Skeletal muscle tissue (tissue), 4 donors: ENCODE data around the gene IPP. TPM values are rescaled to one million over a fixed set of nuclear protein-coding genes. Genes with fewer than 3 reads are reported as not detected.

ENCODE experiments used
- H3K27ac ChIP-seq: one replicate; pipeline ENCODE4 v1.7.0; 2013; ENCODE audit warnings: mild to moderate bottlenecking, low read depth, low read length, inconsistent platforms
- H3K27me3 ChIP-seq, 3 donors: one replicate each; pipeline ENCODE4 v1.7.0; 2013; ENCODE audit warnings: low read length in 3 of 3; ENCODE audit not compliant: control insufficient read depth in 3 of 3, insufficient read depth in 3 of 3
- H3K36me3 ChIP-seq, 3 donors: one replicate each; pipeline ENCODE4 v1.7.0; 2013; ENCODE audit warnings: low read length in 3 of 3; ENCODE audit not compliant: control insufficient read depth in 3 of 3, insufficient read depth in 3 of 3
- H3K4me1 ChIP-seq, 3 donors: one replicate each; pipeline ENCODE4 v1.7.0; 2013; ENCODE audit warnings: low read length in 3 of 3, mild to moderate bottlenecking in 3 of 3; ENCODE audit not compliant: control insufficient read depth in 3 of 3, insufficient read depth in 3 of 3
- H3K4me3 ChIP-seq, 3 donors: one replicate each; pipeline ENCODE4 v1.7.0; 2013; ENCODE audit warnings: low read length in 3 of 3
- H3K9ac ChIP-seq, 3 donors: one replicate each; pipeline ENCODE4 v1.7.0; 2013; ENCODE audit warnings: low read length in 3 of 3, mild to moderate bottlenecking in 3 of 3, moderate library complexity in 2 of 3, low read depth in 1 of 3
- H3K9me3 ChIP-seq, 3 donors: one replicate each; pipeline ENCODE4 v1.7.0; 2013; ENCODE audit warnings: low read length in 3 of 3; ENCODE audit not compliant: control insufficient read depth in 3 of 3
- total RNA-seq: library from RNA; depleted of rRNA; stranded (reverse); fragments of >200 nt; gene quantifications from one replicate; pipeline ENCODE4 v1.2.3, GENCODE V29; 2014
- donor health status: Osteomylitis.

Gene IPP
- 15.1 TPM for total RNA-seq

GRCh38 chr1:45750298-45751038 is at the start of gene IPP:
Gene IPP, minus strand, starts transcription at chr1:45750653. Its CDS starts 4,242 bp downstream, at chr1:45746411.
- Histone ChIP-seq H3K9ac (peak within 1 kb of the TSS; percentile 97 to 99 (median 99)), H3K4me3 (peak within 1 kb of the TSS; percentile 89 to 94 (median 93)), H3K4me1 (peaks cover 3 to 11% (median 5%) of the 10 kb centered on the region in 3 donors), H3K36me3 (no peaks in the 10 kb centered on the region), H3K27me3 (no peaks in the 10 kb centered on the region), H3K9me3 (no peaks in the 10 kb centered on the region), H3K27ac (peak within 1 kb of the TSS; percentile 99)

DNA sequence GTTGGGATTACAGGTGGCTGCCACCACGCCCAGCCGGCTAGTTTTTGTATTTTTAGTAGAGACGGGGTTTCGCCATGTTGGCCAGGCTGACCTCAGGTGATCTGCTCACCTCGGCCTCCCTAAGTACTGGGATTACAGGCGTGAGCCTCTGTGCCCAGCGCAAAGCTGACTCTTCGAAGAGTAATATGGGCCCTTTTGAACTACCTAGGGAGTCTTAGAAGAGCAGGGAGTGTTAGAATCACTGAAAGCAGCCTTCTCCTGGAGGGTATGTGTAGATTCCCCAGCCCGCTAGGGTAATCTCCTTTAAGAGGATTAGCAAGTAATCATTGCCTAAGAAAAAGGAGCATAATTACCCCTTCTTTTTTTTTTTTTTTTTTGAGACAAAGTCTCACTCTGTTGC is 46.5 kb upstream of the IPP start:
- no peaks in the 10 kb centered on the region for H3K9me3 ChIP-seq
- H3K27ac ChIP-seq = peak overlapping the region; percentile 71
- H3K9ac ChIP-seq = no peak overlapping the region
- no peaks in the 10 kb centered on the region for H3K36me3 ChIP-seq
- peaks cover 3 to 31% (median 21%) of the 10 kb centered on the region in 3 donors for H3K4me1 ChIP-seq
- H3K27me3 ChIP-seq = no peaks in the 10 kb centered on the region
- H3K4me3 ChIP-seq = no peak overlapping the region

DNA sequence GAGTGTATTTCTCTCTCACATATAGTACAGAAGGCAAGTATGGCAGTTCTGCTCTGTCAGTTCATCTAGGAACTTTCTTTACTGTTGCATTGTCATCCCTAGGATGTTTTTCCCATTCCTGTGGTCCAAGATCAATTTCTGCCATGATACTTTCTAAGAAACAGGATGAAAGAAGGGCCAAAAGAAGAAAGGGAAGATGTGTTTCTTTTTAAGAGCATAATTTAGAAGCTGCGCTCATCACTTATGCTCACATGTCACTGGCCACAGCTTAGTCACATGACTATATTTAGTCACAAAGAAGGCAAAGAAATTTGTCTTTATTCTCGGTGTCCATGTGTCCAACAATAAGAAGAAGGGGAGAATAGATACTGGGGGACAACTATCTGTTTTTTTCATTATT is 45.9 kb upstream of the IPP start:
- peak overlapping the region; percentile 71 for H3K27ac ChIP-seq
- H3K9ac ChIP-seq = peak overlapping the region in 1 of 3 donors; percentile 21
- peaks cover 3 to 31% (median 21%) of the 10 kb centered on the region in 3 donors for H3K4me1 ChIP-seq
- H3K9me3 ChIP-seq = no peaks in the 10 kb centered on the region
- H3K27me3 ChIP-seq = no peaks in the 10 kb centered on the region
- no peak overlapping the region for H3K4me3 ChIP-seq
- no peaks in the 10 kb centered on the region for H3K36me3 ChIP-seq

DNA sequence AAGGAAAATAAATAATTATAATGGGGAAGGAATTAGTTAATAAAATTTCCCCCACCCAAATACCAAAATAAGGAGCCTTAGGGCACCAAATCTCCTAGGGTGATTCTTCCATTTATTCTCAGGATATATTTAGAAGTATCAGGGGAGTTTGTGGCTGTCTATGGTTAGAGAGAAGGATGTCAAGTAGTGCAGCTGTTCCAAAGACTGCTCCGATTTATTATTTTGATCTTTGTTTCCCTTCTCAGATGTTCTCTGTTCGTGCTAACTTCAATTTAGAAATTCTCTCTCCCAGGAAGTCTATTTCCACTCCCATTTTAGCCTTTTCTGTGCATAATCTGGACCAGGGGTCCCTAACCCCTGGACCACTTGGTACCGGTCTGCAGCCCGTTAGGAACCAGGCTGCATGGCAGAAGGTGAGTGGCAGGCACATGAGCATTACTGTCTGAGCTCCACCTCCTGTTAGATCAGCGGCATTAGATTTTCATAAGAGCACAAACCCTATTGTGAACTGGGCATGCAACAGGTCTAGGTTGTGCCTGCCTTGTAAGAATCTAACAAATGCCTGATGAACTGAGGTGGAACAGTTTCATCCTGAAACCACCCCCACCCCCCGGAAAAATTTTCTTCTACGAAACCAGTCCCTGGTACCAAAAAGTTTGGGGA is 43.6 kb upstream of the IPP start:
- no peaks in the 10 kb centered on the region for H3K27me3 ChIP-seq
- H3K9ac ChIP-seq = peak overlapping the region in 2 of 3 donors; percentile 70 to 75
- peak overlapping the region; percentile 49 to 71 (median 67) for H3K4me3 ChIP-seq
- peaks cover 3 to 20% (median 18%) of the 10 kb centered on the region in 3 donors for H3K4me1 ChIP-seq
- peak overlapping the region; percentile 50 for H3K27ac ChIP-seq
- no peaks in the 10 kb centered on the region for H3K36me3 ChIP-seq
- H3K9me3 ChIP-seq = no peaks in the 10 kb centered on the region

- H3K27me3 ChIP-seq = no peaks in the 10 kb centered on the region
- H3K27ac ChIP-seq = peak overlapping the region; percentile 25
- peak overlapping the region in 1 of 3 donors; percentile 65 for H3K9ac ChIP-seq
Observed at GRCh38 chr1:45792744-45793143, 42.3 kb upstream of the IPP start.

GRCh38 chr1:45789601-45790000 is 39.1 kb upstream of the IPP start:
- H3K4me1 ChIP-seq = peaks cover 0 to 10% (median 6%) of the 10 kb centered on the region in 3 donors
- no peaks in the 10 kb centered on the region for H3K27me3 ChIP-seq
- no peak overlapping the region for H3K27ac ChIP-seq
- no peak overlapping the region for H3K9ac ChIP-seq
- no peaks in the 10 kb centered on the region for H3K36me3 ChIP-seq
- H3K9me3 ChIP-seq = no peaks in the 10 kb centered on the region
- H3K4me3 ChIP-seq = no peak overlapping the region

More at GRCh38 chr1:45792744-45793143, 42.3 kb upstream of the IPP start:
- no peak overlapping the region for H3K4me3 ChIP-seq
- no peaks in the 10 kb centered on the region for H3K9me3 ChIP-seq
- H3K36me3 ChIP-seq = no peaks in the 10 kb centered on the region
- peaks cover 0 to 10% (median 10%) of the 10 kb centered on the region in 3 donors for H3K4me1 ChIP-seq

- Histone ChIP-seq H3K27me3 (no peaks in the 10 kb centered on the region), H3K9ac (no peak overlapping the region), H3K27ac (no peak overlapping the region), H3K4me1 (peaks cover 0 to 3% (median 2%) of the 10 kb centered on the region in 3 donors), H3K9me3 (no peaks in the 10 kb centered on the region), H3K36me3 (no peaks in the 10 kb centered on the region), H3K4me3 (no peak overlapping the region)
Observed at GRCh38 chr1:45787905-45788304, 37.5 kb upstream of the IPP start.

DNA sequence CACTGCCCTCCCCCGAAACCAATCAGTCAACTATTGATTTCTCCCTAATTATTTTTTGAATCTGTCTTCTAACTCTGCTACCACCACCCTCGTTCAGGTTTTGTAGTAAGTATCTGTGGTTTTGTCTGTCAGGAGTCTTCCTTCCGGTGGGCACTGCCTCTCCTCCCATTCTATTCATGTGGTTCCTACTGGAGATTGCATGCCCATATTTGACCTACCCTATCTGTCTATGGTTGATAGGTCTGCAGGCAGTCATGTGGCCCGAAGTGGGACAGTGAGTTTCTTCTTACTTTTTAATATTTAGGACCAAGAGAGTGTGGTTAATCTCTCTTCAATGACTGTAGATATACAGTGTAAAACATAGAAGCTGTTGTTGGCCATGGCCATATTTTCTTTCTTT is 35.1 kb upstream of the IPP start:
- Histone ChIP-seq H3K4me3 (no peak overlapping the region), H3K9me3 (no peaks in the 10 kb centered on the region), H3K36me3 (no peaks in the 10 kb centered on the region), H3K9ac (no peak overlapping the region), H3K27me3 (no peaks in the 10 kb centered on the region), H3K4me1 (no peaks in the 10 kb centered on the region), H3K27ac (no peak overlapping the region)

GRCh38 chr1:45775794-45776193 is 25.3 kb upstream of the IPP start:
- no peaks in the 10 kb centered on the region for H3K4me1 ChIP-seq
- H3K36me3 ChIP-seq = no peaks in the 10 kb centered on the region
- H3K27ac ChIP-seq = no peak overlapping the region
- H3K9ac ChIP-seq = no peak overlapping the region
- no peak overlapping the region for H3K4me3 ChIP-seq
- H3K27me3 ChIP-seq = no peaks in the 10 kb centered on the region
- no peaks in the 10 kb centered on the region for H3K9me3 ChIP-seq

DNA sequence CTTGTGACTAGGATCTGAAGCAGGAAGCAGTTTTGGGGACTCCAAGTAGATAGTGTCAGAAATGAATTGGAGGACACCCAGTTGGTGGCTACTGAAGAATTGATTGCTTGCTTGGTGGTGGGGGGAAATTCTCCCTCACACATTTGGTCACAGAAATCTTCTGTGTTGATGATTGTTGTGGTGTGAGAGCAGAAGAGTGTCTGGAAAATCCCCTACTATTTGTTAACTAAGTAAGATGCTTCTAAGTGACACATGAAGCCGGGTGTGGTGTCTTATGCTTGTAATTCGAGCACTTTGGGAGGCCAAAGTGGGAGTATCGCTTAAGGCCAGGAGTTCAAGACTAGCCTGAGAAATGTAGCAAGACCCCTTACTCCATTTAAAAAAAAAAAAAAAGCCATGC is 22.5 kb upstream of the IPP start:
- H3K27me3 ChIP-seq = no peaks in the 10 kb centered on the region

More for the DNA sequence above, 22.5 kb upstream of the IPP start:
- Histone ChIP-seq H3K9ac (no peak overlapping the region), H3K4me3 (no peak overlapping the region), H3K27ac (no peak overlapping the region), H3K4me1 (peaks cover 0 to 3% (median 2%) of the 10 kb centered on the region in 3 donors), H3K36me3 (no peaks in the 10 kb centered on the region), H3K9me3 (no peaks in the 10 kb centered on the region)
